Stimulated activated CD4-positive, alpha-beta T cell treated with anti-CD3 and anti-CD28 coated beads, Interleukin-12 subunit alpha, Interleukin-12 subunit beta, amount 100 ng/mL, for 4 hours (primary cell): ENCODE results near the gene ADGRE3.
A peak's percentile ranks its signal among the peaks of the same experiment; 100 is the strongest.

ENCODE experiments used
- DNase-seq: peaks from one replicate; pipeline ENCODE4 v3.0.0-alpha.2; 2020

Gene ADGRE3, protein sequence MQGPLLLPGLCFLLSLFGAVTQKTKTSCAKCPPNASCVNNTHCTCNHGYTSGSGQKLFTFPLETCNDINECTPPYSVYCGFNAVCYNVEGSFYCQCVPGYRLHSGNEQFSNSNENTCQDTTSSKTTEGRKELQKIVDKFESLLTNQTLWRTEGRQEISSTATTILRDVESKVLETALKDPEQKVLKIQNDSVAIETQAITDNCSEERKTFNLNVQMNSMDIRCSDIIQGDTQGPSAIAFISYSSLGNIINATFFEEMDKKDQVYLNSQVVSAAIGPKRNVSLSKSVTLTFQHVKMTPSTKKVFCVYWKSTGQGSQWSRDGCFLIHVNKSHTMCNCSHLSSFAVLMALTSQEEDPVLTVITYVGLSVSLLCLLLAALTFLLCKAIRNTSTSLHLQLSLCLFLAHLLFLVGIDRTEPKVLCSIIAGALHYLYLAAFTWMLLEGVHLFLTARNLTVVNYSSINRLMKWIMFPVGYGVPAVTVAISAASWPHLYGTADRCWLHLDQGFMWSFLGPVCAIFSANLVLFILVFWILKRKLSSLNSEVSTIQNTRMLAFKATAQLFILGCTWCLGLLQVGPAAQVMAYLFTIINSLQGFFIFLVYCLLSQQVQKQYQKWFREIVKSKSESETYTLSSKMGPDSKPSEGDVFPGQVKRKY

DNA sequence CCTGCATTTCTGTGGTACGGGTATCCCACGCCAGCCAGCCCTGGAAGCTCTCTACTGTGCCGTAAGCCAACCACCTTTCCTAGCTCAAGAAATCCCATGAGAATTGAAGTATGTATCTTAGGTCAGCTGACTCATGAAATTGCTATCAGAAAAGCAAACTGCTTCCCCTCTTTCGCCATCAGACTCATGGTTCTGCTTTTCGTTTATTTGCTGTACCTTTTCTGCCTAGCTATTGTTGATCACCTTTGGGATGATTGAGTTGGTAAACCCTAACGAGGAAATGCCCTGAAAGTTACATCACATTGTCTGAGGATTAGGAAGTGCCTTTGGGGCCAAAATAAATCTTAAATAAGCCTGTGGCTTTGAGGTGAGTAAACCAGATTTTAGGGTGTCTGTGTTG is at the start of gene ADGRE3:
ADGRE3 (minus strand) TSS at position 81 of the 400 bp plus-strand sequence; CDS start at position 7, 74 bp downstream.
- no peak for DNase-seq

DNA sequence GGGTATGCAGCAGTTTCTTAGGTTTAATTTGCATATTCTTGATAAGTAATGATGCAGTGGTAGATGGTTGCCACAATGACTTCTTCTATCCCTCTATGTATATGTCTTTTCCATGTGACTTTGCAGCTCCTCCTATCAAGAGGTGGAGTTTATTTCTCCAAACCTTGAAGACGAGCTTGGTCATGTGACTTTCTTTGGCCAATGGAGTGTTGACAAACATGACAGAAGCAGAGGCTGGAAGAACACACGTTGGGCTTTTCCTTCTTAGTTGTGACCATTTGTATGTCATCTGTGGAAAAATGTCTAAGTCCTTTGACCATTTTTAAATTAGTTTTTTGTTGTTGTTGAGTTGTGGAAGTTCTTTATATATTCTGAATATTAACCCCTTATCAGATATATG is 47.5 kb upstream of the ADGRE3 start:
- DNase-seq, result no peak

DNA sequence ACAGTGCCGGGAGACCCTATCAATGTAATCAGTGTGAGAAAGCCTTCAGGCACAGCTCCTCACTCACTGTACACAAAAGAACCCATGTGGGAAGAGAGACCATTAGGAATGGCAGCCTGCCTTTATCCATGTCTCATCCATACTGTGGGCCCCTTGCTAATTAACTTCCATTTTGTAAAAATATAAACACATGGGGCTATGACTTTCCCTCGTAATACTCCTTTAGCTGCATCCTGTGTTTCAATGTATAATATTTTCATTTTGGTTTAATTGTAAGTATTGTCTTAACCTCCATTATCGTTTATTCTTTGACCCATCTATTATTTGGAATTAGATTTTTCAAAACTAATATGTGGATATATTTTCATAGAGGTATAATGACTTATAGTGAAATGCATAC is 44.5 kb upstream of the ADGRE3 start:
- DNase-seq, result no peak

DNA sequence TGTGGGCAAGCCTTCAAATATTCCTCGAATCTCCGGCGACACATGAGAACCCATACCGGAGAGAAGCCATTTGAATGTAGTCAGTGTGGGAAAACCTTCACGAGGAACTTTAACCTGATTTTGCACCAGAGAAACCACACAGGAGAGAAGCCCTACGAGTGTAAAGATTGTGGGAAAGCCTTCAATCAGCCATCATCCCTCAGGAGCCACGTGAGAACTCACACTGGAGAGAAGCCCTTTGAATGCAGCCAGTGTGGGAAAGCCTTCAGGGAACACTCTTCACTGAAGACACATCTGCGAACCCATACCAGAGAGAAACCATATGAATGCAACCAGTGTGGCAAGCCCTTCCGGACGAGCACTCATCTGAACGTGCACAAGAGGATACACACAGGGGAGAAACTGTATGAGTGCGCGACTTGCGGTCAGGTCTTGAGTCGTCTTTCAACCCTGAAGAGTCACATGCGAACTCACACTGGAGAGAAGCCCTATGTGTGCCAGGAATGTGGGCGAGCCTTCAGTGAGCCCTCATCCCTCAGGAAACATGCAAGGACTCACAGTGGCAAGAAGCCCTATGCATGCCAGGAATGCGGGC is 44.0 kb upstream of the ADGRE3 start:
- DNase-seq, result no peak

DNA sequence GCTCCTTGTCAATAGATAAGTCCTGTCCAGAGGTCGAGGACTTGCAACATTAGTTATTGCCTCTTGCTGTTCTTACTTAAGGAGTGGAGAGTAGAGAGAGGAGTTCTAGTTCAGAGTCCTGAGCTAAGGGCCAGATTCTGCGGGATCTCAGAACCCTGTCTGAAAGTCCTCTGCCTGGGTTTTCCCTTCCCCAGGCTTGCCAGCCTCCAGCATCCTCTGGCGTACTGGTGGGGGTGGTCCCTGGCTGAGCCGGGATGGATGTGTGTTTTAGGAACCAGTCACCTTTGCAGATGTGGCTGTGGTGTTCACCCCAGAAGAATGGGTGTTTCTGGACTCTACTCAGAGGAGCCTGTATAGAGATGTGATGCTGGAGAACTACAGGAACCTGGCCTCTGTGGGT is 41.2 kb upstream of the ADGRE3 start:
- DNase-seq, result no peak

DNA sequence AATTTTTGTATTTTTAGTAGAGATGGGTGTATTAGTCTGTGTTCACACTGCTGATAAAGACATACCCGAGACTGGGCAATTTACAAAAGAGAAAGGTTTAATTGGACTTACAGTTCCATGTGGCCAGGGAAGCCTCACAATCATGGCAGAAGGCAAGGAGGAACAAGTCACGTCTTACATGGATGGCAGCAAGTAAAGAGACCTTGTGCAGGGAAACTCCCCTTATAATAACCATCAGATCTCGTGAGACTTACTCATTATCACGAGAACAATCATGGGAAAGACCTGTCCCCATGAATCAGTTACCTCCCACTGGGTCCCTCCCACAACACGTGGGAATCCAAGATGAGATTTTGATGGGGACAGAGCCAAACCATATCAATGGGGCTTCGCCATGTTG is 29.8 kb upstream of the ADGRE3 start:
- DNase-seq, result no peak

DNA sequence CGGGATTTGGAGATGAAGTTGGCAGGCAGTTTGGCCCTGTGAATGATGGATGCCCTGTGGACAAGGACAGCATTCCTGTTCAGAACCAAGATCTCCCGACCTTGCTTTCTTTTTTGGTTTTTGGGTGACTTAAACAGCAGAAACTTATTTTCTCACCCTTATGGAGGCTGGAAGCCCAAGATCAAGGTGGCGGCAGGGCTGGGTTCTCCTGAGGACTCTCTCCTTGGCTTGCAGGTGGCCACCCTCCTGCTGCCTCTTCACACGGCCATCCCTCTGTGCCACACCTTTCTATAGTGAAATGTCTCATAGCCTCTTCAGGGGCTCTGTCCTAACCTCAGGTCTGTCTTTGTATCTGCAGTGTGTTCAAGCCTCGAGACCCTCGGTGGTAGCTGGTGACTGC is 29.2 kb upstream of the ADGRE3 start:
- DNase-seq, result no peak

DNA sequence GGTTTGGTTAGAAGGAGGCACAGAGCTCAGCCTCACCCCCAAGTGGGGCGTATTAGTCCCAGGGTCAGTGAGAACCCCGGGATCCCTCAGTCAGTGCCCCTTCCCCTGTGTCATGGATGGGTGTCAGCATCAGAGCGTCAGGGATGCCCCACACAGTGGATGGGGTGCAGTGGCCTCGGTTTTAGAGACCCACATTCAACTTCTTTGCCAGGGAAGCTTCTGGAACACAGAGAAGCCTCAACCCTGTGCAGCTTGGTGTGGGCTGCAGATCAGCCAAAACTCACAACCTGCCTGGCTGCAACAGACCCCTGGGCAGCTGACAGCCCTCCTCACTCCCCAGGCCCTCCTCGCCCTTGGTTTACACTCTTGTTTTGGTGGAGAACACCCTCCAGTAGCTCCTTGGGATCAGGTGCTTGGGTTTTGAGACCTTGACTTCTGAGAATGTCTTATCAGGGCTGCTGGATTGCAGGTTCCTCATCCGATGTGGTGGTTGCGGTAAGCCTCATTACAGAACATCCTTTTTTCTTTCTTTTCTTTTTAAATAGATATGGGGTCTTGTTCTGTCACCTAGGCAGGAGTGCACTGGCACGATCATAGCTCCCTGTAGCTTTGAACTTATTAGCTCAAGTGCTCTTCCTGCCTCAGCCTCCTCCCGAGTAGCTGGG is 26.2 kb upstream of the ADGRE3 start:
- no peak for DNase-seq

DNA sequence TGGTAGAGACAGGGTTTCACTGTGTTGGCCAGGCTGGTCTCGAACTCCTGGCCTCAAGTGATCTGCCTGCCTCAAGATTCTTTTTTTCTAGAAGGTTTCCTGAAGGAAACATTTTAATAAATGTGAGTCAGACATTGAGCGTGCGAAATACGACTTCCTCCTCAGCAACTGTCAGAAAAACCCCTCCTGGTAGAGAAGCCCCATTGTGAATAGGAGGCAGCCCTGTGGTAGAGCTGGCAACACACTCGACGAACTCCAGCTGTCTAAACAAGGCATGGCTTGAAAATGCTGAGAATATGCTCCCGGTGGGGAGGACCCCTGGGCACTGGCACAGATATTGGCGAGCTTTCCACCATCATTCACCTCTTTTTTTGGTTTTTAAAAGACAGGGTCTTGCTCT is 25.0 kb upstream of the ADGRE3 start:
- DNase-seq, result no peak

DNA sequence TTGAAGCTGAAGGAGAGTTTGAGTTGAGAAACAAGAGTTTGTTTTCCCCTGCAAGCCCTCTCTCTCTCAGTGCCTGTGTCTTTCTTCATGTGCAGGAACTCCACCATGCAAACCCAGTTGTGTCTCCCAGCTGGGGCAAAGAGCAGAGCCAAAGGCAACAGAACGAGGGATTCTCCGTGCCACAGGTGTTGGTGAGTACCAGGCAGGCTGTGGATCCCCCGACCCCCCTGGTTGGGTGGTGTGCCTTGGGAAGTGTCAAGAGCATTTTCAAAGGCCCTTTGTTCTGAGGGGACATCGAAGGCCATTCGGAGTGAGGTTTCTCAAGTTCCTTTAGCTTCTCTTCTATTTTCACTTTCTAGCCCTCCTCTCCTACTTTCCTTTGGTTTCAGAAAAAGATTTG is 20.8 kb upstream of the ADGRE3 start:
- no peak for DNase-seq

DNA sequence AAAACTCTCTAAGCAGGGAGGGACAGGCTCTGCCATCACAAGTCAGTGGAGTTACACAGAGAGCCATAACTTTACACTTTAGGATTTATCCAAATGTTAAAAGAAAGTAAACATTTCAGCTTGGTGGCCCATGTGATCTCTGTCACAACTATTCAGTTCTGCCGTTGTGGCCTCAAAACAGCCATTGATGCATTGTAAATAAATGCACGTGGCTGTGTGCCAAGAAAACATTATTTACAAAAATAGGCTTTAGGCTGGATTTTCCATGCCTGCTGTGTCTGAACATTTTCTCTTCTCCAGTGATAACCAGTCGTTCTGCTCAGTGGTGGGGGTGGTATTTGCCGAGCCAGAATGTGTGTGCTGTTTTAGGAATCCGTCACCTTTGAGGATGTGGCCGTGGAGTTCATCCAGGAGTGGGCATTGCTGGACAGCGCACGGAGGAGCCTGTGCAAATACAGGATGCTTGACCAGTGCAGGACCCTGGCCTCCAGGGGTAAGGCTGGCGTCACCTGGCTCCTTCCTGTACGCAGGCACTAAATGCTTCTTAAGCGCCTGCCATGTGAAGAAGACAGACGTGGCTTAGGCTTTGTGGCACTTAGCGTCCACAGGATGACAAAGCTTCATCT is 20.1 kb upstream of the ADGRE3 start:
- no peak for DNase-seq

DNA sequence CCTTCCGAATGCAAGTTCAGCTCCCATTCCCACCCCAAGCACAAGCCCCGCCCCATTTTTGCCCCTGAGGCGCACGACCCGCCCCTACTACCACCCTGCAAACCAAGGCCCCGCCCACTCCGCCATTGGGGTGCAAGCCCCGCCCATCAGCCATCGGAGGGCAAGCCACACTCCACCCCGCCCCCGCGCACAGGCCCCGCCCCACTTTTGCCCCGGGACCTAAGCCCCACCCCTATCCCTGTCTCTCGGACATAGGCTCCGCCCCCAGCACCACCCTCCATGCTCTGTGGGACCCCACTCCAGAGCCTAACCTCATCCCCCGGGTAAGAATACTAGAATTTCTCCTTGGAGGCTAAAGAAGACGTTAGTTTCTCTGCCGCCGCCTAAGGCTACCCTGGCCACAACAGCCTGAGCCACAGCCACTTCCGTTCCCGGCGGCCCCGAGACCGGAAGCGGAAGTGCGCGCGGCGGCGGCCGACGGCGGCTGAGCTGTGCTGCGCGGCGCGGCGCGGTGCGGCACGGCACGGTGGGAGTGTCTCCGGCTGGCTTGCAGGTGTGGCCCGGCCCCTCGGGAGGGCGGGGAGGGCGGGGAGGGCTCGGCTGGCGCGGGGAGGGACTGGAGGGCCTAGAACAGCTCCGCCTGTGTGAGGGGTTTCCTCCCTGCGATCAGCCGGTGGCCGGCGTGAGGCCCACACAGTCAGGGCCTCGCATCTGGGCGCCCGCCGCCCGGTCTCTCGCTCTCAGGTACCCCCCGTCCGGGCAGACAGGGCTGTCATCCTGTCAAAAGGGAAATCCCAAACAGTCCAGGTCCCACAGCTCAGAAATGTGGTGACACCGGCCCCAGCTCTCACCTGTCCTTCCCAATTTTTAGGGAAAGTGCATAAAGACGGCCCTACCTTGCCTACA is 15.2 kb upstream of the ADGRE3 start, which contains the start of gene ZNF333:
ZNF333 (plus strand) TSS at position 451 of the 906 bp plus-strand sequence. CDS start 3,444 bp downstream, outside the sequence.
- peak; percentile 100 for DNase-seq

DNA sequence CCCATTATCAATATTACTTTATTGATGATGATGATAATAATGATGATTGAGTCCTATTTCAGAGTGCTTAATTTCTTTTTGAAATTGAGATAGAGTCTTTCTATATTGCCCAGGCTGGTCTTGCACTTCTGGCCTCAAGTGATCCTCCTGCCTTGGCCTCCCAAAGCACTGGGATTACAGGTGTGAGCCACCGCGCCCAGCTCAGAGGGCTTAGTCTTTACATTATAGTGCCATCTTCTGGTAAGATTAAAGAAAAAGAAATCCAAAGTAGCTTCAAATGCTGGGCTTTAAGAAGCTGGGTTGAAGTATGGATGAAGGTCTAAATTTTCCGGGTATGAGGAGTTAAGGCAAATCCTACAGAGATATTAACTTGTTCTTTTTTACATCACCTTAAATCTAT is 11.8 kb upstream of the ADGRE3 start:
- DNase-seq, result peak; percentile 13

DNA sequence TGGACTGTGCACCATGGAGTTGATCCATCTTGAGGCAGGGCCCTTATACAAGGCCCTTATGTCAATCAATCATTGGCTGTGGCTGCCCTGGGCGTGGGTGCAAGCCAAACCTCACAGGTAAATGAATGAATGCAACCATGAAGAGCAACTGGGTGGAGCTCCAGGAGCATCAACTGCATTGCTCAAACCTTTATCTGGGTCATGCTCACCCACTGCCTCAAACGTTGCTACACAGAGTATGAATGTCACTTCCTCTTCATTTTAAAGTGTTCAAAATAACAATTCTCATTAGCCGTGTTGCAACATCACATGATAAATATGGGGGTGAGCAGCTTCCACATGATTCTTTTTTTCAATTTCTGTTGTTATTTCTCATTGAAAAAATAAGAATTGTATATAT is 8.8 kb upstream of the ADGRE3 start:
- DNase-seq, result no peak

DNA sequence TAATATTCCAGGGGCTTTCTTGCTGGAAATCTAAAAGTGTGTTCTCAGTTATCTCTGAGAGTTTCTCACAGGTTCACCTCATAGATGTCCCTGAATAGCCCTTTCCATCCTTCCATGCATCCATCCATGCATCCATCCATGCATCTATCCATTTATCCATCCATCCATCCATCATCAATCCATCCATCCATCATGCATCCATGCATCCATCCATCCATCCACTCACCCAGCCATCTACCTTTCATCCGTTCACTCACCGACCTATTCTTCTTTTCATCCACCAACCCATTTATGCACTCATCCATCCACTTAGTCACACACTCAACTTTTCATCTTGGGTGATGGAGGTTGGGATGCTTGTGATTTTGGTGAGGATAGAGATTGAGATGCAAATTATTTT is 7.4 kb upstream of the ADGRE3 start:
- DNase-seq, result no peak

DNA sequence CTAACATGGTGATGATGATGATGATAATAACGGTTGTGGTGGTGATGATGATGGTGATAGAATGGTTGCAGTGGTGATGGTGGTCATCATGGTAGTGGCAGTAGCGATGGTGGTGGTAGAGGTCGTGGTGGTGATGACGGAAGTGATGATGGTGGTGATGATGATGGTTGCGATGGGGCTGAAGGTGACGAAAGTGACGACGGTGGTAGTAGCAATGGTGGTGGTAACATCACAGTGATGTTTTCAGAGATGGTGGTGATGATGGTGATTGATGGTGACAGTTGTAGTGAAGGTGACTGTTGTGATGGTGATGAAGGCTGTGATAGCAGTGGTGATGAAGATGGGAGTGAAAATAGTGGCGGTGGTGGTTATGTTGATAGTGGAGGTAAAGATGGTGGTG is 3.6 kb upstream of the ADGRE3 start:
- no peak for DNase-seq

DNA sequence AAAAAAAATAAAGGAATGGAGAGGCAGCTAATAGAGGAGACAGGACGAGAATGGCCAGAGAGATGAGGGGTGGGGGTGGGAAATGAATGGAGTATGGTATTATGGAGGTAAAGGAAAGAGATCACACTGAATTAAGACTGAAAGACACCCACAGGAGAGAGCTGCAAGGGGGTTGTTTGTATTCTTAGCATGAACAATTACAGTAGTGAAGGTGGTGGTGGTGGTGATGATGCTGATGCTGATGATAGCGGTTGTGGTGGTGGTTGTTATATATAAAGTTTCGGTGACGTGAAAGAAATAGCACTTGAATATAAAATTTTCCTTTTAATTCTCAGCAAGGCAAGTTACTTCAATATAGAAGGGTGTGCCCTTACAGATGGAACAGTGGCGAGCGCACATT is 2.8 kb upstream of the ADGRE3 start:
- DNase-seq, result no peak

DNA sequence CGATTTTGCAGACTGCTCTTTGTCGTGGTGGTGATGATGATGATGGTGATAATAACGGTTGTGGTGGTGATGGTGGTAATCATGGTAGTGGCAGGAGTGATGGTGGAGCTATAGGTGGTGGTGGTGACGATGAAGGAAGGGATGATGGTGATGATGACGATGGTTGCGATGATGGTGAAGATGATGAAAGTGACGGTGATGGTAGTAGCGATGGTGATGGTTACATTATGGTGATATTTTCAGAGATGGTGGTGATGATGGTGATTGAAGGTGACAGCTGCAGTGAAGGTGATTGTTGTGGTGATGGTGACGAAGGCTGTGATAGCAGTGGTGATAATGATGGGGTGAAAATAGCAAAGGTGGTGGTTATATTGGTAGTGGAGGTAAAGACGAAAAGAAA is 2.1 kb upstream of the ADGRE3 start:
- no peak for DNase-seq

DNA sequence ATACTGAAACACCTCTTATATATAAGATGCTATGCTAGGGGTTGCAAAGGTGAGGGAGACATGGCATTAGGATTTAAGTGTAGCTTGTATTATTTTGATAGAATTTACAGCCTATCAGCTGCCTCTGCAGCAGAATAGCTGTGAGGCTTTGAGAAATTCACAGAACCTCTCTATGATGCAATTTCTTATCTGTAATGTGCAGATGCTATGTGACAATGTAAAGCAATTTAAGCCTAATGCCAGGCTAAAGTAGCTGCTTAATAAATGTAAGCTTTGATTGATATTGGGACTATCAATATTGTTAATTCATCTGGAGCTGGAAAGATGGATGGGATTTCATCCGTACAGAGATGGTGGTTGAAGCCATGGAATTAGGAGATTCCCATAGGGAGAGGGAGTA is 1.6 kb downstream of the ADGRE3 start:
- no peak for DNase-seq

DNA sequence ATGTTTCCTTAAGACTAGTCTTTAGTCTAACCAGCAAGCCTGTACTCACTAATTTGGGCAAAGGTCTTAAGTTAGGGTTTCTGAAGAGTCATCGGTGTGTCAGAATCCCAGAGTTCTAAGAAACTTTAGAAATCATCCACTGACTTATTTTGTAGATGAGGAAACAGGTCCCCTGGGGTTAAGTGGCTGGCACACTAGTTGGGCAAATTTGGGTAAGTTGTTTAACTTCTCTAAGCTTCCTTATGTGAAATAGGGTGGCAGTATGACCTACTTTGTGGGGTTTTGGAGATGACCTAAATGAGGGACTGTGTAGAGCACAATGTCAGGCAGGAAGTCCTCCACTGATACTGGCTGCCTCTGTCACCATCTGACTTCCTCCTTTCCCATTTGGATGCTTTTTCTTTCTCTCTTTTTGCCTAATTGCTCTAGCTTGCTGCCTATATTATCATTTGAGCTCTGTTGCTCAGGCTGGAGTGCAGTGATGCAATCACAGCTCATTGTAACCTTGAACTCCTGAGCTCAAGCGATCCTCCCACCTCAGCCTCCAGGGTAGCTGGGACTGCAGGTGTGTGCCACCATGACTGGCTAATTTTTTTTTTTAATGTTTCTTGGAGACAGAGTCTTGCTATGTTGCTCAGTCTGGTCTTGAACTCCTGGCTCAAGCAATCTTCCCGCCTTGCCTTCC is 2.3 kb downstream of the ADGRE3 start:
- no peak for DNase-seq

DNA sequence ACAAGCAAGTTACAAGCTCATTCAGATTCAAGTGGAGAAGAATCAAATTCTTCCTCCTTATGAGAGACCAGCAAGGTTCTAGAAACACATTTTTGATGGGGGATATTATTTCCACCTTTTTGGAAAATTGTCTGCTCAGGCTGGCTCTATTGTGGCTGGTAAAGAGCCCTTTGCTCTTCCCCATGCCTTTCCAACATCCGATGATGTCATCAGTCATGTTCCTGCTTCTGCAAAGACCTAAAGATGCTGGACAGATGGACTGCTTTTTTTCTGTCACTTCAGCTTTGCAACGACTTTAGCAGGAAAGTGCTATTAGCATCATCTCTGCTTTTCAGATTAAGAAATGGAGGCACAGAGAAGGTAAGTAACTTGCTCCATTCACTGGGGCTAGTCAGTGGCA is 4.2 kb downstream of the ADGRE3 start:
- no peak for DNase-seq
